Pancreas (tissue), 10 donors: Measurements from ENCODE around the gene FLRT2. TPM values are rescaled to one million over a fixed set of nuclear protein-coding genes. Genes with fewer than 3 reads are reported as not detected.

Experiments used
- ATAC-seq, 4 donors: fragments of 200-7000 bp; cut with Tn5 transposase; one replicate each; pipeline versions ENCODE4 v1.8.0 to v1.9.1; 2020; ENCODE audit warnings: mild to moderate bottlenecking in 4 of 4, moderate library complexity in 4 of 4
- DNase-seq, 6 donors: peaks; one replicate each; pipeline ENCODE4 v3.0.0-alpha.2; 2020
- FAIRE-seq: peaks from 2 replicates; lab custom pipeline; 2012; peaks lifted over from hg19 to GRCh38; lab: Jason Lieb, UNC
- H3K27ac ChIP-seq, 4 donors: fragments of 200-600 bp; sonication (generic); 1 replicate in 3 of 4; 2 replicates in 1 of 4; pipeline versions ENCODE4 v1.5.0 to v1.8.0; 2020
- H3K27me3 ChIP-seq, 4 donors: fragments of 200-600 bp; one replicate each; pipeline ENCODE4 v1.8.0; 2021
- H3K36me3 ChIP-seq, 3 donors: fragments of 200-600 bp; sonication (generic) in 1 of 3; one replicate each; pipeline versions ENCODE4 v1.5.0 to v1.8.0; 2020 to 2021
- H3K4me1 ChIP-seq, 3 donors: fragments of 200-600 bp; one replicate each; pipeline ENCODE4 v1.8.0; 2021
- H3K4me3 ChIP-seq, 4 donors: fragments of 200-600 bp; sonication (generic) in 2 of 4; one replicate each; pipeline versions ENCODE4 v1.5.0 to v1.8.0; 2020 to 2021
- H3K9me3 ChIP-seq, 4 donors: fragments of 200-600 bp; one replicate each; pipeline ENCODE4 v1.8.0; 2021
- CTCF ChIP-seq, 4 donors: fragments of 200-600 bp; sonication (generic) in 3 of 4; IDR thresholded peaks; one replicate each; pipeline versions ENCODE4 v1.5.0 to v1.8.0; 2021; ENCODE audit warnings: antibody characterized with exemption in 4 of 4
- WGBS, 2 donors: extraction: QIAGEN DNeasy Blood & Tissue Kit; methylation state at CpG; one replicate each; pipeline ENCODE4 v1.1.7; 2013; 5-methylcytosine and 5-hydroxymethylcytosine counted together
- intact Hi-C, 3 donors: fragments of 100-400 bp; cut with DNase I; formaldehyde crosslinking; loops; one replicate each; pipeline versions ENCODE4 v1.11.1 to v1.14.2; 2022
- polyA plus RNA-seq, 2 donors: library from polyadenylated mRNA; stranded (reverse); fragments of 200-250 nt; gene quantifications; one replicate each; pipeline ENCODE4 v1.2.3, GENCODE V29; 2013
- total RNA-seq, 6 donors: library from RNA; stranded (reverse); fragmentation: NEBNext Ultra II Directional in 4 of 6; extraction: Animal tissue kit (Norgen Biotek cat#: 25700) in 4 of 6; gene quantifications; one replicate each; pipeline versions ENCODE4 v1.2.1 to v1.2.4, GENCODE V29; 2021 to 2023
- donor health status: healthy with polysubstance abuse.
- donor health status: DM: no; HTN: no; CAD: no; lungs with moderate emphysema.
- donor health status: DM: no; HTN: no; CAD: no.
- donor health status: control.
- donor health status: control.
- donor health status: Bipolar disorder and iron deficiency.
- donor health status: DM: yes; HTN: yes; CAD: no.
- donor health status: DM: no; HTN: no; CAD: no.
- donor health status: DM: no; HTN: no; CAD: no.
- donor health status: DM: yes; HTN: yes; CAD: no.

FLRT2 gene
- total and polyA plus RNA-seq, 8 donors: 62.8 to 229 (median 101) TPM

DNA sequence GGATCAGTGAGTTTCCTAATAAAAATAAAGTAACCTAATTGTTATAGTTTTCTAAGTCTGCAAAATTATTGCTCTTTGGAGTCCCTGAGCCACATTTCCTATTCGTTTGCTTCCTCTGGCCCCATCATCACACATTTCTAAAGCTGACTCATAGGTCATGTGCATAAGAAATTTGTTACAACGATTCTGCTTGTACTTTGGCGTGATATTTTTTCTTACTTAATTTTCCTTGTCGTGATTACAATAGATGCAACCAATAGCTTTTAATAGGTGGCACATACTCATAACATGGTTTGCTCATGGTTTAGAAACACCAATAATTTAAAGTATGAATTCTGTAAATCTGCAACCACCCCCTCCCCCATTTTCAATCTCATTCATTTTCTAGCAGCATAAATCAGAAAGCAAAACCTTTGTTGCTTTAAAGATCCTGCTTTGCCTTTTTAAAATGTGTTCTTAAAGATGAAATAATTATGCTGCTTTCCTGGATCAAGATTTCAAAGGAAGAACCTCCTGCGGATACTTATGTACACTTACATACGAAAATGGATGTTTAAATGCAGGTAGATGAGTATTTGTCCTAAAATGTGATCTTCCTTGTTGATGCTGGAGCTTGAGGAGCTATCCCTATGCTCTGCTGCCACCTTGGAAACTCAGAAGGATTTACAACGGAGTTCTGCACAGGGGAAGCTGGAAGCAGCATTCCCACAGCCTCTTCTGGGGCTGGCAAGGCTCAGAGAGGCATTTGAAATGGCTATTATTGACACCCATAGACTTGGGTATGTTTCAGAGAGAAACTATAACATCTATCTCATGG lies 1.7 kb upstream of the FLRT2 start:
- H3K4me3 ChIP-seq: peak overlapping the region; percentile 61 to 82 (median 68)
- TF ChIP-seq CTCF (IDR thresholded peaks at IDR 0.05): peak in 2 of 4 donors; percentile 25 to 33
- FAIRE-seq: no peak
- intact Hi-C loops: no loop called here
- H3K4me1 ChIP-seq: peaks cover 0 to 22% (median 4%) of the 10 kb centered on the region in 3 donors
- H3K27me3 ChIP-seq: no peaks in the 10 kb centered on the region
- peak; percentile 41 to 62 (median 56) for ATAC-seq
- peak in 3 of 6 donors; percentile 42 to 66 (median 54) for DNase-seq
- 23 to 25% methylated on average over 7 of the region's 7 CpGs for WGBS, 2 donors
- peak overlapping the region in 3 of 4 donors; percentile 45 to 96 (median 91) for H3K27ac ChIP-seq
- H3K36me3 ChIP-seq: no peaks in the 10 kb centered on the region
- no peaks in the 10 kb centered on the region for H3K9me3 ChIP-seq

GRCh38 chr14:85528897-85529631 lies 880 bp upstream of the FLRT2 start:
- peak in 3 of 4 donors; percentile 6 to 14 (median 12) for ATAC-seq
- peak in 3 of 6 donors; percentile 27 to 54 (median 45) for DNase-seq

GRCh38 chr14:85530626-85531025 lies 682 bp downstream of the FLRT2 start:
- peak overlapping the region; percentile 51 to 96 (median 78) for H3K27ac ChIP-seq
- ATAC-seq: no peak
- H3K9me3 ChIP-seq: no peaks in the 10 kb centered on the region
- no peak for FAIRE-seq
- no peaks in the 10 kb centered on the region for H3K27me3 ChIP-seq
- no peak for TF ChIP-seq CTCF (IDR thresholded peaks at IDR 0.05)
- H3K36me3 ChIP-seq: no peaks in the 10 kb centered on the region
- DNase-seq: no peak
- intact Hi-C loops: loop anchor here in 1 of 3 donors (5.0 kb wide), 1 partner anchor 58 kb away; no protein-coding TSS in a partner anchor
- H3K4me3 ChIP-seq: peak overlapping the region; percentile 61 to 82 (median 68)
- H3K4me1 ChIP-seq: peaks cover 0 to 19% (median 0%) of the 10 kb centered on the region in 3 donors
- WGBS, 2 donors: 1% methylated on average over 7 of the region's 7 CpGs

More at GRCh38 chr14:85528897-85529631, 880 bp upstream of the FLRT2 start:
- no peak for TF ChIP-seq CTCF (IDR thresholded peaks at IDR 0.05)
- no peaks in the 10 kb centered on the region for H3K27me3 ChIP-seq
- intact Hi-C loops: no loop called here
- 1 to 5% methylated on average over 29 of the region's 29 CpGs for WGBS, 2 donors
- no peaks in the 10 kb centered on the region for H3K36me3 ChIP-seq
- H3K4me3 ChIP-seq: peak overlapping the region; percentile 61 to 82 (median 68)
- H3K4me1 ChIP-seq: peaks cover 0 to 22% (median 3%) of the 10 kb centered on the region in 3 donors
- peak overlapping the region; percentile 45 to 96 (median 71) for H3K27ac ChIP-seq
- no peaks in the 10 kb centered on the region for H3K9me3 ChIP-seq
- no peak for FAIRE-seq

GRCh38 chr14:85531141-85531586 lies 1.2 kb downstream of the FLRT2 start:
- ATAC-seq (peak; percentile 17 to 24 (median 18)), DNase-seq (peak; percentile 54 to 79 (median 73))

More at GRCh38 chr14:85531141-85531586, 1.2 kb downstream of the FLRT2 start:
- intact Hi-C loops: loop anchor here in 1 of 3 donors (5.0 kb wide), 1 partner anchor 59 kb away; no protein-coding TSS in a partner anchor
- Histone ChIP-seq H3K9me3 (no peaks in the 10 kb centered on the region), H3K4me1 (peaks cover 0 to 19% (median 0%) of the 10 kb centered on the region in 3 donors), H3K27ac (peak overlapping the region; percentile 51 to 96 (median 78)), H3K36me3 (no peaks in the 10 kb centered on the region), H3K27me3 (no peaks in the 10 kb centered on the region), H3K4me3 (peak overlapping the region; percentile 61 to 82 (median 68))
- 1% methylated on average over 29 of the region's 29 CpGs for WGBS, 2 donors
- no peak for FAIRE-seq
- no peak for TF ChIP-seq CTCF (IDR thresholded peaks at IDR 0.05)
